Limb (tissue), 2 donors: ENCODE measurements around the gene COQ5.
A peak's percentile ranks its signal among the peaks of the same experiment; 100 is the strongest.

ENCODE experiments used
- DNase-seq, 2 donors: peaks; one replicate each; pipeline ENCODE4 v3.0.0-alpha.2; 2016; ENCODE audit errors: extremely low spot score in 2 of 2

COQ5 gene

DNA sequence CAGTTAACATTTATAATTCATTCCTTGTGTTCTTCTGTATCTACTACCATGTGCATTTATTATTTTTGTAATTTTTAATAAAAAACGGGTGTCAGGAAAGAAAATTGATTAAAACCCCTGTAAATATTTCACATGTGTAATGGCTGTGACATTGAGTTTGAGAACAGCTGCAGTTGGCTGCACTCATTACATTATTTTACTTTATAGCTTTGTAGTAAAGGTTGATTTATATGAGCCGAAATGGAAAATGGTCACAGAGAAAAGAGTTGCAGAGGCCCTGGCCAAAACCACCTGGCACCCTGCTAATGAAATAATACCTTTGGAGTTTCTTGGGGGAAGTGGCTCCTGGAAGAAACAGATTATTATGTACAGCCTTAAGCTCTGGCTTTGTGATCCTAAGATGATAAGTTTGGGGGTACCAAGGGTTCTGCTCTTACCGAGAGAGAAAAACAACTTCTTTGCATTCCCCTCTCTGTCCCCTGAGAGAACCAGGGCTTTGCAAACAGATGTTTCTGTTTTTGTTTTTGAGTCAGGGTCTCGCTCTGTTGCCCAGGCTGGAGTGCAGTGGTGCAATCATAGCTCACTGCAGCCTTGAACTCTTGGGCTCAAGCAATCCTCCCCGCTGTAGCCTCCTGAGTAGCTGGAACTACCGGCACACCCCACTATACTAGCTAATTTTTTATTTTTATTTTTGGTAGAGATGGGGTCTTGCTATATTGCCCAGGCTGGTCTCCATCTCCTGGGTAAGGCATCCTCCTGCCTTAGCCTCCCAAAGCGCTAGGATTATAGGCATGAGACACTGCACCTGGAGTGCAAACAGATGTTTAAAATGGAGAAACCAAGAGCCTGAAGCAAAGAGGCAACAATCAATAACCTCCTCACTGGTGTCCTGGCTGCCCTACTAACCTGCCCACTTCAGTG lies 42.7 kb downstream of the COQ5 start:
- no peak for DNase-seq

DNA sequence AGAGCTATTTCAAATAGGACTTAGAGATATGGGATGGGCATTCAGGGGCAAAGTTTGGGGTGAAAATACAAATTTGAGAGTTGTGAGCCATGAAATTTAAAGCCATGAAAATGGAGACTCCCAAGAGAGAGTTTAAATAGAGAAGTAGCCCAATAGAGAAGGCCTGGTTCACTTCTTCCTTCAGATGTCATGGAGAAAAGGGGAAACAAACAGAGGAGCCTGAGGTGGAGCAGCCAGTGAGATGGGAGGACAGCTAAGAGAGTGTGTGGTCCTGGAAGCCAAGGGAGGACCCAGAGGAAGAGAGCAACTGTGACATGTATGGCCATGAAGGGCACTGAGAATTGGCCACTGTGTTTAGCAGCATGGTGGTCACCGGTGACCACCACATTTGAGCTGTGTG lies 45.3 kb downstream of the COQ5 start:
- DNase-seq, result no peak

DNA sequence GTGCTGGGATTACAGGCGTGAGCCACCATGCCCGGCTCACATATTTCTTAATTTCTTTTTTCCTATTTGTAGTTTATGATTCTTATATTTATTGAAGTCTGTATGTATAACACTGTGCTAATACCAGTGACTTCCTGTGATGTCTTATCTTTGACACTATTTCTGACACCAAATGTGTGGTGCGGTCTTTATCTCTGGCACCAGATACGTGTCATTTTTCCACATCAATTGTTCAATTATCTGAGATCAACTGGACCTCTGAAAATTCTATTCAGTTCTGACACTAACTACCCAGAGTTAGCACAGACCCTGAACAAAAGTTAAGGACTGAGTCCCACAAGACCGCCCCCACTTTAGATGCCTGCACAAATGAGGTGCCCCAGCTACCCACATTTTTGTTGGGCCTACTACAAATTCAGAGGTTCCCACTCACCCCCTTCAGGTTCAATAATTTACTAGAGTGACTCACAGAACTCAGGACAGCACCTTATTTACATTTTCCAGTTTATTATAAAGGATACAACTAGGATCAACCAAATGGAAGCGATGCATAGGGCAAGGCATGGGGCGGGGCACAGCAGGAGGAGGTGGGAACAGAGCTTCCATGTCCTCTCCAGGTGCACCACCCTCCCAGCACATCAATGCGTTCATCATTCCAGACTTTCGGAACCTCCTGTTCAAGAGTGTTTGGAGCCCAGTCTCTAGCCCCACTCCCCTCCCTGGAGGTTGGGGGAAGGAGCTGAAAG lies 47.8 kb downstream of the COQ5 start:
- DNase-seq, result no peak

DNA sequence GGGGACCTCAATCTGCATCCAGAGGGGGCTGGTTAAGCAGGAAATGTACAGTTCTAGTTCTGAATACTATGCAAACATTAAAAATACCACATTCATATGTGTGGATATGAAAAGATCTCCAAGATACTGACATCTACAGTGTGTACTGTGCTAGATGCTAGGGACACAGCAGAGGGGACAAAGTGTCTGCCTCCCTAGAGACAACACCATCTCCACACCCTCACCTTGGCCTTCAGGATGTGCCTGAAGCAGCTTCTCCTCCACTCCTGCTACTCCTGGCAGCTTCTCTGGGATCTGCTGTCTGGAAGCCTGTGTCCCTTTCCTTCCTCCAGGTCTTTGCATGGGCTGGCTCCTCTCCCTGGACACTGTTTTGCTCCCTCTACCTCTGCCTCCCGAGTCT lies 48.7 kb downstream of the COQ5 start:
- DNase-seq, result no peak

DNA sequence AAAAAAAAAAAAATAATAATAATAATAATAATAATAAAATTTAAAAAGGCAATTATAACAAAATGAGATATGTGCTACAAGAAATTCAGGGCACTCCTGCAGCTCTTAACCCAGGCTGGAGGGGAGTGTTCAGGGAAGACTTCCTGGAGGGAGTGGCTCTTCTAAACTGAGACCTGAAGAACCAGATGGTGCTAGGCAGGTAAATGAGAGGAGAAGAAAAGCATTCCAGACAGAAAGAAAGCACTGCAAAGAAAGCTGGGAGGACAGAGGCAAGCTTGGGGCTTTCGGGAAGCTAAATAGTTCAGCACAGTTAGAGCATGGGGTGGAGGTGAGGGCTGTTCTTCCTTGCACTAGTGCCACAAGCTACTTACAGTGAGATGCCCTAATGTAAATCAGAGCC lies 49.5 kb downstream of the COQ5 start:
- no peak for DNase-seq

DNA sequence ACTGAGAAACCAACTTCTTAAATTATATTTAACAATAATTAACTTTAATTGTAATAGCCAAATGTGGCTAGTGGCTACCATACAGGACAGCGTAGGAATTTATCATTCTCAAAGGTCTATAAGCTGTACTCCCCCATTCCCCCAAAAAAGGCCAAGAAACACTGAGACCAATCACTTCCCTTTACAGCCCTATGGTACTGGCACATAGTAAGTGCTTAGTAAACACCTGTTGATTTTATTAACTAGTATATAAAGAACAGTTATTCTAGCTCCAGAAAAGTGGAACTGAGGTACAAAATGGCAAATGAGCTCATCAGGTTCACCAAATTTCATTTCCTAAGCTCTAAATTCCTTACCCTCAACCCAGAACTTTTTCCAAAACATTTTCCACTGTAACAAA lies 53.3 kb downstream of the COQ5 start:
- DNase-seq, result no peak

DNA sequence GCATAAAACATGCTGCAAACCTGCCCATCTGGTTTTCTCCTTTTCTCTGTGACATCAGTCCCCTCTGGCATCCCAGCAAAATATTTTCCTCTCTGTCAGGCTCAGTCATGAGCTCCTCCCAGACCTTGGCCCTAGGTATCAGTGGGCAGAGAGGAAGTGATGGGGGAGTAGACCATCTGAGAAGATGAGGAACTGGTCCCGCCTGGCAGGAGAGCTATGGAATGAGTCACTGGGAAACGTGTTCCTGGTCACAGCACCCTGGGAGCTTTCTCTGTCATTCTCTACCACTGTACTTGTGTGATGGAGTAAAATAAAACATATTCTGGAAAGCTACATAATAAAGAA lies 54.4 kb downstream of the COQ5 start:
- no peak for DNase-seq

DNA sequence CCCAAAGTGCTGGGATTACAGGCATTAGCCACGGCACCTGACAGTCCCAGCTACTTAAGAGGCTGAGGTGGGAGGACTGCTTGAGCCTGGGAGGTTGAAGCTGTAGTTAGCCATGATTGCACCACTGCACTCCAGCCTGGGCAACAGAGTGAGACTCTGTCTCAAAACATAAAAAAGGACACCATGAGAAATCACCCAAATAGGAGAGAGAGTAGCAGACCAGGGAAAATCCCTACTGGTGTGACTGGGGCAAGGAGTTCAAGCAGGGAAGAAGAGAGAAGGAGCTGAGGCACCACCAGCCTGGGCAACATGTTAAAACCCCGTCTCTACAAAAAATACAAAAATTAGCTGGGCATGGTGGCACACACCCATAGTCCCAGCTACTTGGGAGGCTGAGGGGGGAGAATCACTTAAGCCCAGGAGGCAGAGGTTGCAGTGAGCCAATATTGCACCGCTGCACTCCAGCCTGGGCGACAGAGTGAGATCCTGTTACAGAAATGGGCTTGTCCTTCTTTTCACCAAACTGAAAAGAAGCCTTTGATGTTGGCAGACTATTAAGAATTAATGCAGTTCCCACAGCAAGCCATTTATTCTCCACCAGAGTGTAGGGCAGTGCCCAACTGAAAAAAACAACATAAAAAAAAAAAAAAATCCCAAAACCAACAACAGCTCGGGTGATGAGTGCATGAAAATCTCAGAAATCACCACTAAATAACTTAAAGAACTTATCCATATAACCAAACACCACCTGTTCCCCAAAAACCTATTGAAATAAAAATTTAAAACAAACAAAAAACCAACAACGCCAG lies 54.9 kb downstream of the COQ5 start:
- no peak for DNase-seq

DNA sequence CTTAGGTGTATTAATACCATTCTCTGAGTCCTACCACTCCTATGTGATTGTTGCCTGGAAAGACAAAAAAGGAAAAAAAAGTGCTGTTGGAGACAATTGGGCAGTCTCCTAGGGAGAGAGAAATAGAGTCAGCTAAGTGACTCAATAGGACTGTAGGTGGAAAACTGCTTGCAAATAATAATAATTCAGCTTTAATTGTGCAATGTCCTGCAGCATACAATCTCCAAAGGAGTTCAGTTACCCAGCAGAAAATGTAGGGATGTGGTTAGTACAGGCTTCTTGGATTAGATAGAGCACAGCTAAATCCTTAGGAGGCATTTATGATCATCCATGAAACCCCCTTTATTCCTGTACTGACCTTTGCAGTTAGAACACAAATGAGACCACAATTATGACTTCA lies 56.4 kb downstream of the COQ5 start:
- no peak for DNase-seq

DNA sequence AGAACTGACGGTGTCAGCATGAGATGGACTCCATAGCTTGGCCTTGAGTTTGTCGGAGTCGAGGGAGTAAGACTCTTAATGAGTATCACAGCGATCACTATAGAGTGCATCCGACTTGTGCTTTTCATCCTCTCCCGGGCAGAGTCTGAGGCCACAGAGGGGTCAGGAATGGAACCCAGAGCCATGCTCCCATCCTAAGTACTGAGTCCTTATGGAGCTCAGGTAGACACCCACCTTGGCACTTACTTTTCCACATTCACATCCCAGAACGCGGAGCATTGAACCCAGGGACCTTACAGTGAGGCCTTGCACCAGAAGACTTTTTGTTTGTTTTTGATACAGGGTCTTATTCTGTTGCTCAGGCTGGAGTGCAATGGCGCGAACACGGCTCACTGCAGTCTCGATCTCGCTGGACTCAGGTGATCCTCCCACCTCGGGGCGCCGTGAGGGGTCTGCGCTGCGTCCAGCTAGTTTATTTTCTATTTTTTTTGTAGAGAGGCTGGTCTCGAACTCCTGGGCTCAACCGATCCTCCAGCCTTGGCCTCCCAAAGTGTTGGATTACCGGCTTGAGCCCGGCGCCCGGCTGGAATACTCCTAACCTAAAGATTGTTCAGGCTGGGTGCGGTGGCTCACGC lies 58.7 kb downstream of the COQ5 start:
- no peak for DNase-seq

DNA sequence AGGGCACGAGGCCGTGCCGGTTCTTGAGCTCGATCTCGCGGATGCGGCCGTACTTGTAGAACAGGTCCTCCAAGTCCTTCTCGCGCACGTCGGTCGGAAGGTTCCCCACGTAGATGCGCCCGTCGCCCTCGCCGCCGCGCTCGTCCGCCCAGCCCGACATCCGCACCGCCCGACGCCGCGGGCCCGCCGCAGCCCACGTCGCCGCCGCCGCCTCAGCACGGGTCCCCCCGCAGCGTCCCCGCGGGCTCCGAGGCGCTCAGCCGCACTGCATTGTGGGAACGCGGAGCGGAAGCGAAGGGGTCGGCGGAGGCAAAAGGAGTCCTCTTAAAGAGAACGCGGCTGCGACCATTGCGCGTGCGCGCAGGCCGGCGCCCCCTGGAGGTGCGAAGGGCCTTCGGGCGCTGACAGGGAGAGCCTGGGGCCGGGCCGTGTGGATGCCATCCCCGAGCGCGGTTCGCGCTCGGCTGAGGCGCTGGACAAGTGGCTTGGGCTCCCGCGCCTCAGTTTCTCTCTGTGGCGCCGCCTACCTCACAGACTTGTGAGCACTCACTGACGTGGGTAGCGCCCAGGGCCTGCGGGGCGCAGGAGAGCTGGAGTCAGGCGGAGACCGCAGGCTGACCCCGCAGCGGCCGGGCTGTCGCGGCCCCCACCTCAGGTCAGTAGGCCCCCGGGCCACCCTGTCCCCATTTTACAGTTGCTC lies 59.4 kb downstream of the COQ5 start, which contains the start of gene SRSF9:
Gene SRSF9, minus strand, starts transcription at position 299 of the 700 bp plus-strand sequence. Its CDS starts 139 bp downstream, at position 160.
- DNase-seq, result peak; percentile 92 to 97

DNA sequence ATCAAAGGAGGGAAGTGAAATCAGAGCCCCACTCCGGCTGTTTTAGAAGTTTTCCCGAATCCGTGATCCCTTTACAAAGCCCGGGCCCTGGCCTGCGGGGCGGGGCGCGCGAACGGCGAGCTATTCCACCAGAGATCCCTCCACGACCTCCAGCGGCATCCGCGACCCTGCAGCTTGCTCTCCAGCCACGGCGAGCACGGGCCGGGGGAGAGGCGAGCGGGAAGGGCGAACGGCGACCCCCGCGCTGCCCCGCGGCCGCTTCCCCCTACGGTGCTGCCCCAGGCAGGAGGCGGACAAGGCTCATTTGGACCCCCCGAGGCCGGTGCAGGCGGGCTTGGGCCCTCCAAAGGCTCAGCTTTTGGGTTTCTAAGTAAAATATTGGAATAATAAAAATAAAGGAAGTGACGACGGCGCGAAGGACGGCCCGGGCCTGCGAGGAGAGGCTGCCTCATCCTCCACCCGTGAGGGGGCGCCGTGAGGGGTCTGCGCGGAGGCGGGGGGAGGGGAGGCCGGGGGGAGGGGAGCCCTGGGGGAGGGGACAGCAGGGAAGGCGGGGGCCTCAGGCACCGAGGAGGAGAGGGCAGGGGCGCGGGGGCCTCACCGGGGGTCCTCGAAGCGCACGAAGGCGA lies 60.0 kb downstream of the COQ5 start:
- peak; percentile 33 to 90 for DNase-seq

DNA sequence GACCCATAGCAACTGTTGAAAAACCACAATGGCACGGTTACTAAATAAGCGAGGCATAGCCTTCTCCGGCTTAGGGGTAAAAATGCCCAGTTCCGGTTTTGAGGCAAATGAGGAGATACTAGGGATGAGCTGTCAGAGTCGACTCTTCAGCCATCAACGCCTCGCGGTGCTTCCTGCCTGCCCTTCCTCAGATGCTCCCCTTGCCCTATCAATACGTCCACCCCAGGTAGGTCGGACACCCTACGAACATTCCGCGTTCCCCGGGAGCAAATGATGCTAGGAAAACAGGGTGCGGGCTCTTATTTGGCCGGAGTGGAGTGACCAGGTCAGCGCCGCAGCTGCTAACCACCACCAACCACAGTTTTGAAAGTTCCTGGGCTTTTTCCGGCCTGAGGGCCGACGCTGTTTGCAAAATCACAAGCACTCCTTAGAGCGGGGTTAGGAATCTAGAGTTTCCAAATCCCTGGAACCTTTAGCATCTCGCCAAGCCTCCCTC lies 60.6 kb downstream of the COQ5 start:
- DNase-seq, result peak in 1 of 2 donors; percentile 38

DNA sequence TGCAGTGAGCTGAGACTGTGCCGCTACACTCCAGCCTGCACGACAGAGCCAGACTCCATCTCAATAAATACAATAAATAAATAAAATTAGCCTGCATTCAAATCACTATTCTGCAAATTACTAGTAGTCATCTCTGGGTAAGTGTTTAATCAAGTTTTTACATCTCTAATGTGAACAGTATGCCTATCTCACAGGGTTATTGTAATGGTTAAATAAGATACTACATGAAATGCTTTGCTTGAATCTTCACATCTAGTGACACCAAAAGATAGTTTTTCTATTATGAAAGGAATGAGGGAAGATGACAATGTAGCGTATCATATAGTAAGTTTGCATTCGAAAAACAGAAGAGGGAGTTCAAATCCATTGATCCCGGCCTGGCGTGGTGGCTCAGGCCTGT lies 61.5 kb downstream of the COQ5 start:
- DNase-seq, result no peak

DNA sequence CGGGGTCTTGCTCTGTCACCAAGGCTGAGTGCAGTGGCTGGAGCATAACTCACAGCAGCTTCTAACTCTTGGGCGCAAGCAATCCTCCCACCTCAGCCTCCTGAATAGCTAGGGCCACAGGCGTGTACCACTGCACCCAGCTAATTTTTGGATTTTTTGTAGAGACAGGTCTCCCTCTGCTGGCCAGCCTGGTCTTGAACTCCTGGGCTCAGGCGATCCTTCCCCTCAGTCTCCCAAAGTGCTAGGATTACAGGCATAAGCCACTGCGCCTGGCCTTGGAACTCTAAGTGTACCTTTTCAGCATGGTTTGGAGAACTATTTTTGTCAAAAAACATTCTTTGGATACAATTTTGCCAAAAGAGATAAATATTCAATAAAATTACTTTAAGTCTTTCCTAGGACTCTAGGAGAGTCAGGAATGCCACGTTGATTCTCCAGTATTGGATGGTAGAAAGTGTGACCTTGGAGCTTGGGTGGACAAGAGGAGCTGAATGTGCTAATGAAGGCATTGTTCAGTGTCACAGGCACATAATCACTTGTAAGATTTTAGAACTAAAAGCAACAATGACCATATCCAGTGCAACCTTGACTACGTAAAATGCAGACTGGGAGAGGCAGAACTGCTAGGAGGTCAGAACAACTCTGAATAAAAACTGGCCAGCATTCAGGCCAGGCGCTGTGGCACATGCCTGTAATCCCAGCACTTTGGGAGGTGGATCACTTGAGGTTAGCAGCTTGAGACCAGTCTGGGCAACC lies 62.2 kb downstream of the COQ5 start:
- DNase-seq, result peak in 1 of 2 donors; percentile 61

DNA sequence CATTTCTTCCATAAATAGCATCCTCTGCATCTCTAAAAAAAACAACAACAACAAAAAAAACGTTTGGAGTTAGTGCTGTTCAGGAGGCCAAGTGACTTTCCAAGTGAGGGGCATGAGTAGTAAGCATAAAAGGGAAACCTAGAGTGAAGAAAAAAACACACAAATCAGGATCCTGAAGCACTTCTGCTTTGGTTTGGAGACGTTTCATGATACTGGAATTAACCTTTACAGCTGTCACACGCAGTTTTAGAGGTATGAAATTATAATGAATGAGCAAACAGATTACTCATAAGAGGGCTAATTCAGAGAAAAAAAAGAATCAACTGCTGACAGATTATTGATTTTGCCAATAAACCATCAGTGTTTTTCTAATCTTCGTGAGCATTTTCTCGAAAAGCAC lies 63.2 kb downstream of the COQ5 start:
- no peak for DNase-seq

DNA sequence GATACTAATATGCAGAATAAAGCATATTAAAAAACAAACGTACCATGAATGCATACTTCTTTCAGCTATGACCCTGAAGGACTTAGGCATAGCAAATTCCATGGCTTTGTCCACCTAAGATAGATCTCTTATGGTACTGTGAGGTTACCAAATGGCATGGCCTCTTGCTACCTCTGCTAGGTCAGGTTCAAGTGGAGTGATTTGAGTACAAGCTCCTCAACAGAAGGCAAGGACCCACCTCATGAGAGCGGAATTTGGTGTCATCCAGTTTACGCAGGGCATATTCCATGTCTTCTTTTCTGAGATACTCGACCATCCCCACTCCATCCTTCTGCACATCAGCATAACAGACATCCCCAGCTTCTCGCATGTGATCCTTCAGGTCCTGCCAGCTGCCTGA lies 65.2 kb downstream of the COQ5 start:
- no peak for DNase-seq

DNA sequence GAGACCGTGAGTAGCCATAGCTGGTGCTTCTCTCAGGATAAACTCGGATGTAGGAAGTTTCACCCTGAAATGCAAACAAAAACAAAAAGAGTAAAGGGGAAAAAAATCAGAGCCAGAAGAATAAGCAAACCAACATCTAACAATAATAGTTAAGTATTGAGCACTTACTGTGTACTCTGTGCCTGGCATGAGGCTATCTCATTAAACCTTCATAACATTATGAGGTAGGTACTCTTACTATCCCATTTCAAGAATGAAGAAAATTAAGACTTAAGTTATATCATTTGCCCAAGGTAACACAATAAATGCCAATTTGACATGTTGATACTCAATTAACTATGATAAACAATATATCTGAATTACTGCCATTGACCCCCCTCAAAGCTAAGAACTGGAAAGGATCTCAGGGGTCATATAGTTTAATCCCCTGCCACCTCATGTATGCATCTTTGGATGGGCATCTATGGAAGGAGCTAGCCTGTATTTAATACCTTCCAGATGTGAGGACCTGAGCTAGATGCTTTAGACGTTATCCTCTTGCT lies 66.8 kb downstream of the COQ5 start:
- DNase-seq, result no peak

DNA sequence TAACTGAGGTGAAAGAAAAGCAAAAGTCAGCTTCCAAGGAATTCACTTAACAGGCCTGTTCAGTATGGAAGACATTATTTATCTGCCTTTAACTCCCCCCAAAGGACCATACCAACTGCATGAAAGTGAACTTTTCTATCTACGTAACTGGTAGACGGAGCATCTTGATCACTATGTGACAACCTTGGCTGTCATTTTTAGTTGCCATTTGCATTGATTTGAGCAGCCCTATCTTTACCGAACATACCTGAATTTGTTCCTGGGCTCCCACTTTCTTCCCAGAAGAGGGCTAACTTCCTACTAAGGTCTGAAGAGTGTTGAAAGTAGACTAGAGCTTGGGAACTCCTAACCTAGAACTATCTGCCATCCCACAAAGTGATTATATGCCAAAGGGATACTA lies 68.8 kb downstream of the COQ5 start:
- no peak for DNase-seq
